ENCODE measurements around the gene WNT6. TPM values are rescaled to one million over a fixed set of nuclear protein-coding genes. Genes with fewer than 3 reads are reported as not detected.

The WNT6 gene
- total RNA-seq, 1 experiment from 2014 or later = 1.4 TPM

- Histone ChIP-seq H4K20me1 (ENCODE audit: insufficient read depth) (no peaks in the 10 kb centered on the region), H3K4me3 (replicated peaks in 1 of 2; ENCODE audit: low read depth in 1 of 2, low read length in 2 of 2) (no peak overlapping the region), H3K4me2 (ENCODE audit: low read length) (no peak overlapping the region), H2AFZ (ENCODE audit: low read depth, low read length, poor library complexity, severe bottlenecking) (no peak overlapping the region), H3K36me3 (ENCODE audit: control insufficient read depth in 1 of 2, insufficient read depth in 2 of 2, low read length in 2 of 2) (no peaks in the 10 kb centered on the region), H3K27me3 (ENCODE audit: insufficient read depth, low read length) (peaks cover 13% of the 10 kb centered on the region; the same call in 1 of the 2 replicates), H3K79me2 (ENCODE audit: insufficient read depth, low read length) (no peaks in the 10 kb centered on the region), H3K9me3 (ENCODE audit: control insufficient read depth in 1 of 2, insufficient read depth in 1 of 2, low read depth in 1 of 2, low read length in 2 of 2) (no peaks in the 10 kb centered on the region), H3K4me1 (ENCODE audit: control insufficient read depth in 1 of 2, insufficient read depth in 2 of 2, low read length in 2 of 2) (peaks cover 24 to 54% of the 10 kb centered on the region in 2 experiments), H3K9ac (ENCODE audit: low read length) (no peak overlapping the region), H3K9me2 (ENCODE audit: insufficient read depth) (no peaks in the 10 kb centered on the region), H3K27ac (ENCODE audit: low read depth, low read length) (no peak overlapping the region)
- ATAC-seq (no peak), DNase-seq (ENCODE audit: low read depth, low spot score) (no peak)
- BruUV-seq (replicated peaks) = no TSS peak
- ChIA-PET POLR2A (no interaction called here), RAD21 (ENCODE audit: low non-redundant PET in 1 of 2, low total read pairs in 2 of 2, uncharacterized antibody in 2 of 2, unreplicated experiment in 2 of 2) (no interaction called here), CTCF (interaction anchor here (0.7 kb wide), 1 partner anchor 298 kb away, joined by 3 read pairs; no protein-coding TSS in a partner anchor)
- no peak for TF ChIP-seq ZFX (IDR thresholded peaks at IDR 0.05)
- TF ChIP-seq RAD21 (IDR thresholded peaks at IDR 0.05; ENCODE audit: low read depth) = no peak
- no peak for TF ChIP-seq CBX3 (IDR thresholded peaks at IDR 0.05; ENCODE audit: low read depth)
- no peak for TF ChIP-seq CTCF (IDR thresholded peaks at IDR 0.05 in 2 of 3, conservative IDR thresholded peaks at IDR 0.05 in 1 of 3; ENCODE audit: borderline replicate concordance in 1 of 3, insufficient read depth in 1 of 3, low read depth in 2 of 3, low read length in 2 of 3)
- no peak for TF ChIP-seq SIN3A (IDR thresholded peaks at IDR 0.05; ENCODE audit: low read depth)
- TF ChIP-seq ATF3 (IDR thresholded peaks at IDR 0.05) = no peak
- no peak for TF ChIP-seq ELF1 (IDR thresholded peaks at IDR 0.05; ENCODE audit: borderline replicate concordance, low read depth)
- intact Hi-C loops (cut with micrococcal nuclease) = no loop called here
Observed at GRCh38 chr2:218856896-218857243, 2.7 kb upstream of the WNT6 start.

All from HCT116 (cell line).